Activated CD4-positive, alpha-beta T cell treated with anti-CD3 and anti-CD28 coated beads for 4 hours (primary cell): ENCODE data around the gene LAMP5.

Source experiments
- DNase-seq, 2 donors: peaks; one replicate each; pipeline ENCODE4 v3.0.0-alpha.2; 2020

Gene LAMP5

GRCh38 chr20:9543214-9543613 is 28.8 kb downstream of the LAMP5 start:
- DNase-seq, result no peak

GRCh38 chr20:9550283-9550682 is 35.9 kb downstream of the LAMP5 start:
- DNase-seq, result no peak

GRCh38 chr20:9550871-9551270 is 36.5 kb downstream of the LAMP5 start:
- DNase-seq, result no peak

- DNase-seq, result no peak
Observed at GRCh38 chr20:9551808-9552550, 37.6 kb downstream of the LAMP5 start.

GRCh38 chr20:9555781-9556180 is 41.4 kb downstream of the LAMP5 start:
- DNase-seq, result no peak

GRCh38 chr20:9557411-9557810 is 43.0 kb downstream of the LAMP5 start:
- DNase-seq, result no peak

- DNase-seq, result no peak
Observed at GRCh38 chr20:9565910-9566550, 51.6 kb downstream of the LAMP5 start.

GRCh38 chr20:9566977-9567376 is 52.6 kb downstream of the LAMP5 start:
- DNase-seq, result no peak

- DNase-seq, result no peak
Observed at GRCh38 chr20:9570612-9571011, 56.2 kb downstream of the LAMP5 start.

GRCh38 chr20:9571783-9572182 is 57.4 kb downstream of the LAMP5 start:
- DNase-seq, result no peak

GRCh38 chr20:9572670-9573069 is 58.3 kb downstream of the LAMP5 start:
- DNase-seq, result no peak

GRCh38 chr20:9573335-9574151 is 59.2 kb downstream of the LAMP5 start:
- no peak for DNase-seq

GRCh38 chr20:9574181-9574580 is 59.8 kb downstream of the LAMP5 start:
- no peak for DNase-seq

GRCh38 chr20:9574776-9575175 is 60.4 kb downstream of the LAMP5 start:
- DNase-seq, result no peak

GRCh38 chr20:9575836-9576235 is 61.4 kb downstream of the LAMP5 start:
- no peak for DNase-seq

GRCh38 chr20:9576695-9577094 is 62.3 kb downstream of the LAMP5 start:
- DNase-seq, result no peak

- DNase-seq, result no peak
Observed at GRCh38 chr20:9577397-9577796, 63.0 kb downstream of the LAMP5 start.

GRCh38 chr20:9578594-9578993 is 64.2 kb downstream of the LAMP5 start:
- DNase-seq, result no peak
